ENCODE data around the gene A2ML1. TPM values are rescaled to one million over a fixed set of nuclear protein-coding genes. Genes with fewer than 3 reads are reported as not detected.

The A2ML1 gene
- total and polyA plus RNA-seq, 2 of the 4 experiments (the other 2 are of a cell fraction), result not detected

DNA sequence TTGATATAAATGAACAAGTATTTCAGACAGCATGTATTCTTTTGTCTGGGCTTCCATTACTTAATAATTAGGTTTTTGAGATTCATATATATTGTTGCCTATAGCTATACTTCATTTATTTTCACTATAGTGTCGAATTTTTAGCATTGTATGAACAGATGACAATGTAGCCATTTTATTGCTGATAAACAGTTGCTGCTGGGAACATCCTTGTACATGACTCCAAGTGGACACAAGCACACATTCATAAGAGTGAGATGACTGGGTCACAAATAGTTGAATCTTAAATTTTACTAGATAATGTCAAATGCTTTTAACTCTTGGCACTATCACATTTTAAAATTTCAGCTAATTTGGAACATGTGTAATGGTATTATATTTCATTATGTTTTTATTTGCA lies 72.6 kb downstream of the A2ML1 start:
- no TSS peak for BruUV-seq (replicated peaks)
- no peak overlapping the region for H4K8ac ChIP-seq (ENCODE audit: low read depth in 2 of 2, low read length in 2 of 2)
- no peak overlapping the region for H3K18ac ChIP-seq (ENCODE audit: low read depth, low read length)
- H3K27ac ChIP-seq (ENCODE audit: insufficient read depth, low read length), result no peak overlapping the region
- no peak overlapping the region for H3K4me2 ChIP-seq (ENCODE audit: low read depth, low read length)
- TF ChIP-seq MXI1 (IDR thresholded peaks at IDR 0.05; ENCODE audit: borderline replicate concordance, low read depth, low read length) (no peak), RAD21 (IDR thresholded peaks at IDR 0.05; ENCODE audit: low read length) (no peak), MAFK (IDR thresholded peaks at IDR 0.05; ENCODE audit: low read depth, low read length) (no peak), CHD1 (IDR thresholded peaks at IDR 0.05; ENCODE audit: low read depth, low read length) (no peak)
- H2BK20ac ChIP-seq (ENCODE audit: low read depth, low read length), result no peak overlapping the region
- no peak overlapping the region for H3K4me3 ChIP-seq (ENCODE audit: insufficient read depth, low read depth, low read length)
- H3K4me1 ChIP-seq (ENCODE audit: control insufficient read depth, insufficient read depth, low read length), result no peaks in the 10 kb centered on the region
- CTCF ChIA-PET, result interaction anchor here (0.8 kb wide), 1 partner anchor 133 kb away, joined by 3 read pairs; no protein-coding TSS in a partner anchor
- no peaks in the 10 kb centered on the region for H3K9me1 ChIP-seq (ENCODE audit: insufficient read depth, low read length)
- H2BK120ac ChIP-seq (ENCODE audit: low read depth, low read length), result no peak overlapping the region
- no peak overlapping the region for H2BK15ac ChIP-seq (ENCODE audit: low read depth, low read length)
- no peak overlapping the region for H3K14ac ChIP-seq (replicated peaks; ENCODE audit: low read depth, low read length)
- no peak overlapping the region for H3K4ac ChIP-seq (ENCODE audit: low read depth, low read length)
- H2AK9ac ChIP-seq (replicated peaks; ENCODE audit: low read depth, low read length, poor library complexity), result no peak overlapping the region
- no peaks in the 10 kb centered on the region for H3K9me3 ChIP-seq (ENCODE audit: control insufficient read depth, insufficient read depth, low read length)
- H4K91ac ChIP-seq (ENCODE audit: insufficient read depth, low read depth, low read length), result no peak overlapping the region
- intact Hi-C loops (cut with micrococcal nuclease) (loop anchor here (10.0 kb wide), 1 partner anchor 350 kb away; the partner anchor contains the start of gene CLEC4E), in situ Hi-C loops (cut with MboI; ENCODE audit: low sequenced_read_pairs) (loop anchor here (5.0 kb wide), 1 partner anchor 213 kb away; no protein-coding TSS in a partner anchor), dilution Hi-C loops (cut with HindIII; ENCODE audit: low sequenced_read_pairs, unreplicated experiment) (no loop called here)
- no peak overlapping the region for H3K9ac ChIP-seq (ENCODE audit: low read depth, low read length)
- peaks cover 5% of the 10 kb centered on the region for H3K27me3 ChIP-seq (ENCODE audit: control insufficient read depth, insufficient read depth, low read length)
- no peak overlapping the region for H2AFZ ChIP-seq (replicated peaks; ENCODE audit: low read length, poor library complexity)
- H3K79me1 ChIP-seq (ENCODE audit: low read depth in 1 of 2, low read length in 2 of 2), result no peaks in the 10 kb centered on the region
- POLR2A ChIA-PET (ENCODE audit: unreplicated experiment), result no interaction called here
- no peak overlapping the region for H3K56ac ChIP-seq (ENCODE audit: extremely low read depth, insufficient read depth, low read length)
- H4K5ac ChIP-seq (ENCODE audit: low read depth, low read length), result no peak overlapping the region
- DNase-seq, result no peak
- no peak for ATAC-seq (ENCODE audit: low read depth)
- WGBS, 2 experiments (ENCODE audit: extremely low coverage in 2 of 2, insufficient read length in 1 of 2), result no CpG with 5 or more reads among the region's 1 CpG
- H3K36me3 ChIP-seq (ENCODE audit: control insufficient read depth, insufficient read depth, low read length), result no peaks in the 10 kb centered on the region
- no peaks in the 10 kb centered on the region for H4K20me1 ChIP-seq (ENCODE audit: insufficient read depth, low read length)
- H3K23ac ChIP-seq (ENCODE audit: low read depth, low read length), result no peak overlapping the region
- H2BK5ac ChIP-seq (ENCODE audit: low read depth, low read length, poor library complexity, severe bottlenecking), result no peak overlapping the region
- H2AK5ac ChIP-seq (ENCODE audit: low read depth, low read length), result no peak overlapping the region
